ENCODE measurements around the gene HDAC11. TPM values are rescaled to one million over a fixed set of nuclear protein-coding genes. Genes with fewer than 3 reads are reported as not detected.

The HDAC11 gene
- polyA plus RNA-seq, 1 experiment = 7.1 TPM

- ChIA-PET POLR2A (interaction anchor here (0.6 to 1.1 kb wide), 2 partner anchors 154 to 164 kb away, joined by 3 read pairs; no protein-coding TSS in a partner anchor), CTCF (interaction anchor here (0.6 to 11.4 kb wide), 9 partner anchors 10 to 402 kb away, joined by 3 to 695 read pairs (median 3); partner anchors contain the start of gene HDAC11)
- Histone ChIP-seq H3K9me3 (ENCODE audit: control insufficient read depth, insufficient read depth, low read length) (no peaks in the 10 kb centered on the region), H3K27me3 (ENCODE audit: control insufficient read depth, insufficient read depth, low read length) (no peaks in the 10 kb centered on the region), H3K27ac (ENCODE audit: low read depth, low read length) (no peak overlapping the region), H3K4me3 (ENCODE audit: low read depth, low read length) (no peak overlapping the region)
- no peak for DNase-seq (ENCODE audit: low read depth, low spot score)
- no peak for TF ChIP-seq CTCF (IDR thresholded peaks at IDR 0.05; ENCODE audit: low read depth, low read length)
Measured at GRCh38 chr3:13493867-13494441, 13.8 kb downstream of the HDAC11 start.

GRCh38 chr3:13494463-13495350, 14.6 kb downstream of the HDAC11 start:
- Histone ChIP-seq H3K9me3 (ENCODE audit: control insufficient read depth, insufficient read depth, low read length) (no peaks in the 10 kb centered on the region), H3K27ac (ENCODE audit: low read depth, low read length) (no peak overlapping the region), H3K27me3 (ENCODE audit: control insufficient read depth, insufficient read depth, low read length) (no peaks in the 10 kb centered on the region), H3K4me3 (ENCODE audit: low read depth, low read length) (no peak overlapping the region)
- POLR2A ChIA-PET = interaction anchor here (0.6 to 1.7 kb wide), 3 partner anchors 153 to 163 kb away, joined by 3 to 9 read pairs (median 3); no protein-coding TSS in a partner anchor
- CTCF ChIA-PET = interaction anchor here (0.6 to 11.4 kb wide), 16 partner anchors 11 to 403 kb away, joined by 3 to 695 read pairs (median 4); partner anchors contain the start of gene HDAC11
- DNase-seq (ENCODE audit: low read depth, low spot score) = no peak
- peak; percentile 67 for TF ChIP-seq CTCF (IDR thresholded peaks at IDR 0.05; ENCODE audit: low read depth, low read length)

- Histone ChIP-seq H3K27me3 (ENCODE audit: control insufficient read depth, insufficient read depth, low read length) (no peaks in the 10 kb centered on the region), H3K27ac (ENCODE audit: low read depth, low read length) (no peak overlapping the region), H3K9me3 (ENCODE audit: control insufficient read depth, insufficient read depth, low read length) (no peaks in the 10 kb centered on the region), H3K4me3 (ENCODE audit: low read depth, low read length) (no peak overlapping the region)
- POLR2A ChIA-PET = interaction anchor here (0.9 to 1.7 kb wide), 3 partner anchors 15 to 153 kb away, joined by 3 to 9 read pairs (median 5); partner anchors contain the start of gene HDAC11
- TF ChIP-seq CTCF (IDR thresholded peaks at IDR 0.05; ENCODE audit: low read depth, low read length) = no peak
- DNase-seq (ENCODE audit: low read depth, low spot score) = no peak
- CTCF ChIA-PET = interaction anchor here (0.6 to 11.4 kb wide), 14 partner anchors 12 to 404 kb away, joined by 3 to 695 read pairs (median 6); partner anchors contain the start of gene HDAC11
Measured at GRCh38 chr3:13495351-13495813, 15.3 kb downstream of the HDAC11 start.

- ChIA-PET POLR2A (interaction anchor here (0.9 to 1.7 kb wide), 3 partner anchors 16 to 152 kb away, joined by 3 to 9 read pairs (median 5); partner anchors contain the start of gene HDAC11), CTCF (interaction anchor here (0.6 to 11.4 kb wide), 25 partner anchors 9 to 1576 kb away, joined by 3 to 695 read pairs (median 3); partner anchors contain the start of gene HDAC11)
- Histone ChIP-seq H3K27ac (ENCODE audit: low read depth, low read length) (no peak overlapping the region), H3K9me3 (ENCODE audit: control insufficient read depth, insufficient read depth, low read length) (no peaks in the 10 kb centered on the region), H3K27me3 (ENCODE audit: control insufficient read depth, insufficient read depth, low read length) (no peaks in the 10 kb centered on the region), H3K4me3 (ENCODE audit: low read depth, low read length) (no peak overlapping the region)
- TF ChIP-seq CTCF (IDR thresholded peaks at IDR 0.05; ENCODE audit: low read depth, low read length) = peak; percentile 99
- peak; percentile 69 for DNase-seq (ENCODE audit: low read depth, low spot score)
Measured at GRCh38 chr3:13495921-13496723, 16.0 kb downstream of the HDAC11 start.
